SK-N-SH treated with all-trans-retinoic acid at 6 μM for 48 hours (cell line): ENCODE results near the gene NRARP.

Experiments
- CREB5 ChIP-seq: fragments of 250-450 bp; sonication (Bioruptor Pico); IDR thresholded peaks from 2 replicates; pipeline ENCODE4 v1.5.1; 2020; ENCODE audit warnings: low read depth, mild to moderate bottlenecking, moderate library complexity
- CSRNP3 ChIP-seq: fragments of 250-450 bp; sonication (Bioruptor Pico); IDR thresholded peaks from 2 replicates; pipeline ENCODE4 v1.5.1; 2021; ENCODE audit warnings: mild to moderate bottlenecking, moderate library complexity
- ESRRG ChIP-seq: fragments of 250-450 bp; sonication (Bioruptor Pico); IDR thresholded peaks from 2 replicates; pipeline ENCODE4 v1.6.1; 2021; ENCODE audit warnings: mild to moderate bottlenecking
- PPARA ChIP-seq: fragments of 250-450 bp; sonication (Bioruptor Pico); IDR thresholded peaks from 2 replicates; pipeline ENCODE4 v1.5.0; 2020; ENCODE audit warnings: mild to moderate bottlenecking, borderline replicate concordance
- RARB ChIP-seq: fragments of 250-450 bp; sonication (Bioruptor Pico); IDR thresholded peaks from 2 replicates; pipeline ENCODE4 v1.8.0; 2021; ENCODE audit warnings: mild to moderate bottlenecking, moderate library complexity
- ZC3H10 ChIP-seq: fragments of 250-450 bp; sonication (Bioruptor Pico); IDR thresholded peaks from 2 replicates; pipeline ENCODE4 v1.5.1; 2021; ENCODE audit warnings: mild to moderate bottlenecking, moderate library complexity
- ZFP30 ChIP-seq: fragments of 450-650 bp; formaldehyde crosslinking; IDR thresholded peaks from 2 replicates; pipeline ENCODE4 v1.5.0; 2022; ENCODE audit warnings: mild to moderate bottlenecking, moderate library complexity
- ZNF565 ChIP-seq: fragments of 450-650 bp; formaldehyde crosslinking; conservative IDR thresholded peaks from 2 replicates; pipeline ENCODE4 v1.5.0; 2020; ENCODE audit warnings: low read depth, mild to moderate bottlenecking, moderate library complexity
- ZNF8 ChIP-seq: fragments of 450-650 bp; formaldehyde crosslinking; IDR thresholded peaks from 2 replicates; pipeline ENCODE4 v1.5.0; 2020; ENCODE audit warnings: mild to moderate bottlenecking, moderate library complexity

GRCh38 chr9:137319011-137319738 lies 17.1 kb upstream of the NRARP start:
- TF ChIP-seq ZC3H10 (CRISPR knock-in tag), result no peak
- no peak for TF ChIP-seq ZNF8 (CRISPR knock-in tag)
- TF ChIP-seq CSRNP3 (CRISPR knock-in tag), result no peak
- TF ChIP-seq PPARA (CRISPR knock-in tag), result no peak
- TF ChIP-seq ESRRG, result no peak
- TF ChIP-seq ZNF565, result no peak
- no peak for TF ChIP-seq RARB (CRISPR knock-in tag)
- no peak for TF ChIP-seq CREB5 (CRISPR knock-in tag)
- no peak for TF ChIP-seq ZFP30 (CRISPR knock-in tag)
